Smooth muscle cell (in vitro differentiated cells): ENCODE results near the gene BAMBI. TPM values are rescaled to one million over a fixed set of nuclear protein-coding genes. Genes with fewer than 3 reads are reported as not detected.

ENCODE experiments used
- DNase-seq: peaks from one replicate; lab custom pipeline; 2025; ENCODE audit not compliant: unreplicated experiment; lab: John Stamatoyannopoulos, UW
- H2AFZ ChIP-seq: fragments of 200-600 bp; sonication (generic); 2 replicates; pipeline ENCODE4 v1.6.0; 2016; ENCODE audit warnings: antibody characterized with exemption, low read depth, mild to moderate bottlenecking
- H3F3A ChIP-seq: fragments of 200-600 bp; sonication (generic); 2 replicates; pipeline ENCODE4 v1.6.0; 2017; ENCODE audit warnings: antibody characterized with exemption, low read depth
- H3K27ac ChIP-seq: fragments of 200-600 bp; sonication (generic); 2 replicates; pipeline ENCODE4 v1.5.1; 2016; ENCODE audit warnings: low read depth, mild to moderate bottlenecking
- H3K27me3 ChIP-seq: fragments of 200-600 bp; sonication (generic); 2 replicates; pipeline ENCODE4 v1.6.1; 2016; ENCODE audit warnings: low read depth, mild to moderate bottlenecking
- H3K36me3 ChIP-seq: fragments of 200-600 bp; sonication (generic); 2 replicates; pipeline ENCODE4 v1.5.1; 2016; ENCODE audit warnings: low read depth
- H3K4me1 ChIP-seq: fragments of 200-600 bp; sonication (generic); 2 replicates; pipeline ENCODE4 v1.5.1; 2016; ENCODE audit warnings: low read depth
- H3K4me2 ChIP-seq: fragments of 200-600 bp; sonication (generic); 2 replicates; pipeline ENCODE4 v1.6.0; 2016; ENCODE audit warnings: mild to moderate bottlenecking
- H3K4me3 ChIP-seq: fragments of 200-600 bp; sonication (generic); 2 replicates; pipeline ENCODE4 v1.5.1; 2016; ENCODE audit warnings: mild to moderate bottlenecking
- H3K79me2 ChIP-seq: fragments of 200-600 bp; sonication (generic); 2 replicates; pipeline ENCODE4 v1.6.0; 2016; ENCODE audit warnings: low read depth, mild to moderate bottlenecking
- H3K9ac ChIP-seq: fragments of 200-600 bp; sonication (generic); 2 replicates; pipeline ENCODE4 v1.6.0; 2016; ENCODE audit warnings: low read depth
- H3K9me3 ChIP-seq: fragments of 200-600 bp; sonication (generic); replicated peaks from 2 replicates; pipeline ENCODE4 v1.5.1; 2016; ENCODE audit warnings: low read depth
- H4K20me1 ChIP-seq: fragments of 200-600 bp; sonication (generic); 2 replicates; pipeline ENCODE4 v1.6.0; 2016; ENCODE audit warnings: low read depth
- CTCF ChIP-seq: fragments of 200-600 bp; sonication (generic); IDR thresholded peaks from 2 replicates; pipeline ENCODE4 v1.5.1; 2017; ENCODE audit warnings: borderline replicate concordance, mild to moderate bottlenecking, antibody characterized with exemption; ENCODE audit not compliant: insufficient read depth, poor library complexity, severe bottlenecking
- WGBS: methylation state at CpG from one replicate; pipeline ENCODE4 v1.1.7; 2016; ENCODE audit warnings: low lambda C conversion rate; 5-methylcytosine and 5-hydroxymethylcytosine counted together
- polyA plus RNA-seq: library from polyadenylated mRNA; unstranded; fragments of >200 nt; fragmentation: Nextera tagmentation; extraction: Ambion mirVana; gene quantifications from 2 replicates; pipeline ENCODE4 v1.2.1, GENCODE V29; 2016
- total RNA-seq: library from RNA; depleted of rRNA; stranded (reverse); fragments of >200 nt; gene quantifications from 2 replicates; pipeline ENCODE4 v1.2.3, GENCODE V29; 2014

Gene BAMBI
- total and polyA plus RNA-seq, 2 experiments from 2014 or later = 648 to 878 TPM

- WGBS = 0% methylated on average over 6 of the region's 6 CpGs
- Histone ChIP-seq H3K4me2 (peak overlapping the region; percentile 98), H3F3A (peaks cover 61% of the 10 kb centered on the region), H3K4me1 (peaks cover 23% of the 10 kb centered on the region), H3K4me3 (peak overlapping the region; percentile 87), H3K9me3 (no peaks in the 10 kb centered on the region), H2AFZ (no peak overlapping the region), H3K9ac (peak overlapping the region; percentile 88), H4K20me1 (peaks cover 84% of the 10 kb centered on the region), H3K79me2 (peaks cover 72% of the 10 kb centered on the region), H3K27me3 (no peaks in the 10 kb centered on the region), H3K27ac (peak overlapping the region; percentile 78), H3K36me3 (no peaks in the 10 kb centered on the region)
- TF ChIP-seq CTCF = no peak
- no peak for DNase-seq
Observed at GRCh38 chr10:28681291-28681763, 4.0 kb downstream of the BAMBI start.

- H3K79me2 ChIP-seq = peaks cover 65% of the 10 kb centered on the region
- no peaks in the 10 kb centered on the region for H3K27me3 ChIP-seq
- peak overlapping the region; percentile 87 for H3K4me3 ChIP-seq
- peak overlapping the region; percentile 78 for H3K27ac ChIP-seq
- H3K9me3 ChIP-seq = no peaks in the 10 kb centered on the region
- TF ChIP-seq CTCF = no peak
- no peak for DNase-seq
- H3K4me1 ChIP-seq = peaks cover 30% of the 10 kb centered on the region
- H3K4me2 ChIP-seq = peak overlapping the region; percentile 98
- peaks cover 61% of the 10 kb centered on the region for H3F3A ChIP-seq
- no peak overlapping the region for H2AFZ ChIP-seq
- H4K20me1 ChIP-seq = peaks cover 84% of the 10 kb centered on the region
- H3K9ac ChIP-seq = peak overlapping the region; percentile 23
- 1% methylated on average over 14 of the region's 14 CpGs for WGBS
- H3K36me3 ChIP-seq = no peaks in the 10 kb centered on the region
Observed at GRCh38 chr10:28681928-28682750, 4.8 kb downstream of the BAMBI start.

- Histone ChIP-seq H3K27ac (peak overlapping the region; percentile 78), H3K4me2 (peak overlapping the region; percentile 98), H4K20me1 (peaks cover 63% of the 10 kb centered on the region), H3K4me1 (peaks cover 40% of the 10 kb centered on the region), H3K79me2 (peaks cover 44% of the 10 kb centered on the region), H3K4me3 (no peak overlapping the region), H2AFZ (no peak overlapping the region), H3F3A (peaks cover 57% of the 10 kb centered on the region), H3K27me3 (no peaks in the 10 kb centered on the region), H3K9me3 (no peaks in the 10 kb centered on the region), H3K9ac (peak overlapping the region; percentile 44), H3K36me3 (no peaks in the 10 kb centered on the region)
- 22% methylated on average over 13 of the region's 13 CpGs for WGBS
- no peak for DNase-seq
- TF ChIP-seq CTCF = no peak
Observed at GRCh38 chr10:28684157-28684985, 7.0 kb downstream of the BAMBI start.
